Thymus (tissue), 11 donors: ENCODE data around the gene STPG1. TPM values are rescaled to one million over a fixed set of nuclear protein-coding genes. Genes with fewer than 3 reads are reported as not detected.

Source experiments
- DNase-seq, 9 donors: peaks; one replicate each; pipeline ENCODE4 v3.0.0-alpha.2; 2013; ENCODE audit warnings: low spot score in 9 of 9, low read depth in 6 of 9, missing footprints in 1 of 9
- H3K27ac ChIP-seq, 2 donors: one replicate each; pipeline ENCODE4 v1.5.1; 2013; ENCODE audit warnings: control low read depth in 1 of 2, low read depth in 1 of 2, low read length in 1 of 2, mild to moderate bottlenecking in 1 of 2, moderate library complexity in 1 of 2
- H3K27me3 ChIP-seq, 2 donors: one replicate each; pipeline ENCODE4 v1.5.1; 2013; ENCODE audit warnings: low read length in 1 of 2; ENCODE audit not compliant: control insufficient read depth in 2 of 2, insufficient read depth in 1 of 2
- H3K36me3 ChIP-seq, 2 donors: one replicate each; pipeline ENCODE4 v1.5.1; 2013; ENCODE audit warnings: low read length in 1 of 2, mild to moderate bottlenecking in 1 of 2, moderate library complexity in 1 of 2; ENCODE audit not compliant: control insufficient read depth in 2 of 2, insufficient read depth in 2 of 2
- H3K4me1 ChIP-seq, 2 donors: one replicate each; pipeline ENCODE4 v1.5.1; 2013; ENCODE audit warnings: low read length in 2 of 2; ENCODE audit not compliant: control insufficient read depth in 2 of 2, insufficient read depth in 2 of 2
- H3K4me3 ChIP-seq, 2 donors: one replicate each; pipeline ENCODE4 v1.5.1; 2013; ENCODE audit warnings: low read length in 2 of 2, control low read depth in 1 of 2, mild to moderate bottlenecking in 1 of 2
- H3K9me3 ChIP-seq, 2 donors: one replicate each; pipeline ENCODE4 v1.5.1; 2013; ENCODE audit warnings: low read length in 1 of 2, mild to moderate bottlenecking in 1 of 2; ENCODE audit not compliant: control insufficient read depth in 2 of 2, insufficient read depth in 1 of 2
- WGBS: extraction: QIAGEN DNeasy Blood & Tissue Kit; methylation state at CpG from one replicate; pipeline ENCODE4 v1.1.7; 2013; 5-methylcytosine and 5-hydroxymethylcytosine counted together
- polyA plus RNA-seq: library from polyadenylated mRNA; stranded (reverse); fragments of 200-250 nt; gene quantifications from one replicate; pipeline ENCODE4 v1.2.3, GENCODE V29; 2013
- total RNA-seq: library from RNA; stranded (reverse); fragments of 120-200 nt; gene quantifications from one replicate; pipeline ENCODE4 v1.2.4, GENCODE V29; 2013
- donor health status: healthy.

The STPG1 gene
- total and polyA plus RNA-seq, 2 donors, result 3.3 to 3.5 TPM

DNA sequence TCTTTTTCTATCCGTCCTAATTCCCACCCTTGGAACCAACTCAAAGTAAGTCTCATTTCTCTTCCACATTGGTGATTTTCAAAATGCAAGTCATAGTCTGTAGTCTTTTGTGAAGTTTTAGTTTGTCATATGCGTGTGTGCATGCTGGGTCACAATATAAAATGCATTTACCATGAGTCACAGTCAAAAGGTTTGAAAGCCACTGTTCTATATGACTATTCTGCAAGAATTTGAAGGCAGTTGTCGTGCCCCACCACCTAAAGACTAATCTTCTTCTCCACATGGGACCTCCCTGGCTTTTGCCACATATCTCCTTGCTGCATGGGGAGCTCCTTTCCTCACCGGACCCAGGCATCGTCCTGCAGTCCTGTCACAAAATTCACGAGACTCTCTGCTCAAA, 1.6 kb downstream of the STPG1 start:
- peaks cover 8 to 25% of the 10 kb centered on the region in 2 donors for H3K4me1 ChIP-seq
- H3K27me3 ChIP-seq, result no peaks in the 10 kb centered on the region
- H3K27ac ChIP-seq, result no peak overlapping the region
- H3K9me3 ChIP-seq, result peaks cover 0 to 7% of the 10 kb centered on the region in 2 donors
- H3K36me3 ChIP-seq, result peaks cover 0 to 2% of the 10 kb centered on the region in 2 donors
- WGBS, result 95% methylated on average over 6 of the region's 6 CpGs
- DNase-seq, result no peak
- no peak overlapping the region for H3K4me3 ChIP-seq

GRCh38 chr1:24410750-24411149, 2.8 kb downstream of the STPG1 start:
- no peak for DNase-seq
- no peak overlapping the region for H3K27ac ChIP-seq
- WGBS, result 99% methylated on average over 7 of the region's 7 CpGs

GRCh38 chr1:24409535-24409934, 4.0 kb downstream of the STPG1 start:
- no peaks in the 10 kb centered on the region for H3K27me3 ChIP-seq
- H3K27ac ChIP-seq, result no peak overlapping the region
- H3K4me1 ChIP-seq, result peaks cover 0 to 10% of the 10 kb centered on the region in 2 donors
- peaks cover 0 to 7% of the 10 kb centered on the region in 2 donors for H3K9me3 ChIP-seq
- H3K4me3 ChIP-seq, result no peak overlapping the region
- DNase-seq, result no peak
- H3K36me3 ChIP-seq, result peaks cover 0 to 2% of the 10 kb centered on the region in 2 donors
- WGBS, result 95% methylated on average over 3 of the region's 3 CpGs

More at GRCh38 chr1:24410750-24411149, 2.8 kb downstream of the STPG1 start:
- Histone ChIP-seq H3K9me3 (peaks cover 0 to 7% of the 10 kb centered on the region in 2 donors), H3K4me3 (no peak overlapping the region), H3K27me3 (no peaks in the 10 kb centered on the region), H3K4me1 (peaks cover 0 to 15% of the 10 kb centered on the region in 2 donors), H3K36me3 (peaks cover 0 to 2% of the 10 kb centered on the region in 2 donors)

- Histone ChIP-seq H3K4me3 (no peak overlapping the region), H3K27ac (no peak overlapping the region), H3K36me3 (peaks cover 0 to 2% of the 10 kb centered on the region in 2 donors), H3K4me1 (no peaks in the 10 kb centered on the region), H3K9me3 (peaks cover 0 to 7% of the 10 kb centered on the region in 2 donors), H3K27me3 (no peaks in the 10 kb centered on the region)
- 93% methylated on average over 1 of the region's 1 CpG for WGBS
- no peak for DNase-seq
These were observed 6.8 kb downstream of the STPG1 start for GRCh38 chr1:24406788-24407187.

DNA sequence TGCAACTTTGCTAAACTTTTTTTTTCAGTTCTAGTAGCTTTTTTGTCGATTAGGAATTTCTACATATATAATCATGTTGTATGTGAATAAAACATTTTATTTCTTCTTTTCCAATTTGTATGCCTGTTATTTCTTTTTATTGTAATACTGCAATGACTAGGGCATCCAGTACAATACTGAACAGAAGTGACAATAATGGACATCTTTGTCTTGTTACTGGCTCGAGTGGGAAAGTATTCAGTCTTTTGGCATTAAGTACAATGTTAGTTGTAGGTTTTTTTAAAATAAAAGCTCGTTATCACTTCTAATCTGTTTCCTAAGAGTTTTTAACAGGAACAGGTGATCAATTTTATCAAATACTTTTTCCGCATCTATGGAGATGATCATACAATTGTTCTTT, 9.8 kb downstream of the STPG1 start:
- DNase-seq, result no peak
- no peak overlapping the region for H3K27ac ChIP-seq
- no peaks in the 10 kb centered on the region for H3K27me3 ChIP-seq
- 99% methylated on average over 4 of the region's 4 CpGs for WGBS
- H3K9me3 ChIP-seq, result peaks cover 0 to 7% of the 10 kb centered on the region in 2 donors
- H3K4me1 ChIP-seq, result no peaks in the 10 kb centered on the region
- H3K36me3 ChIP-seq, result peaks cover 0 to 3% of the 10 kb centered on the region in 2 donors
- no peak overlapping the region for H3K4me3 ChIP-seq

GRCh38 chr1:24400065-24400464, 13.5 kb downstream of the STPG1 start:
- Histone ChIP-seq H3K27me3 (no peaks in the 10 kb centered on the region), H3K27ac (no peak overlapping the region), H3K9me3 (no peaks in the 10 kb centered on the region), H3K36me3 (peaks cover 0 to 3% of the 10 kb centered on the region in 2 donors), H3K4me1 (no peaks in the 10 kb centered on the region), H3K4me3 (no peak overlapping the region)
- no peak for DNase-seq
- 96% methylated on average over 1 of the region's 1 CpG for WGBS

DNA sequence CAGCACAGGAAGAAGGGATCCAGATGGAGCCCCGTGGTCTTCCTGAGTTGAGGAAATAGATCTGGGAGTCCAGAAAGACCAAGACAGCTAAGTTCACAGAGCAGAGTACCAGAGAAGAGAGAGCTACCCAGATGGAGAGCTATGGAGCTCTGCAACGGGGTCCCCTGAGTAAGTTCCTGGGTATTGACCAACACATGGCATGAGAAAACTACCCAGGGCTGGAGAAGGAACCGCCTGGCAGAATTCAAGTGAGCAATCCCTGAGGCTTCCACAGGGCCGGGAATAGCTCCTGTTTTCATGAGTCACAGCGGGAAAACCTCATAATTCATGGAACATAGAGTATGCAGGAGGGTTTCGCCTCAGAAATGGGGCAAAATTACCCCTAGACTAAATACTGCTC, 19.7 kb downstream of the STPG1 start:
- WGBS, result 85% methylated on average over 6 of the region's 6 CpGs
- H3K9me3 ChIP-seq, result no peaks in the 10 kb centered on the region
- peaks cover 0 to 28% of the 10 kb centered on the region in 2 donors for H3K4me1 ChIP-seq
- H3K27me3 ChIP-seq, result no peaks in the 10 kb centered on the region
- DNase-seq, result no peak
- H3K27ac ChIP-seq, result peak overlapping the region; percentile 43 to 85
- no peak overlapping the region for H3K4me3 ChIP-seq
- no peaks in the 10 kb centered on the region for H3K36me3 ChIP-seq

GRCh38 chr1:24392982-24393650, 20.5 kb downstream of the STPG1 start:
- WGBS, result 95% methylated on average over 4 of the region's 4 CpGs
- Histone ChIP-seq H3K4me1 (peaks cover 0 to 28% of the 10 kb centered on the region in 2 donors), H3K27ac (peak overlapping the region; percentile 83 to 85), H3K27me3 (no peaks in the 10 kb centered on the region), H3K4me3 (no peak overlapping the region), H3K36me3 (no peaks in the 10 kb centered on the region), H3K9me3 (no peaks in the 10 kb centered on the region)
- peak in 2 of 9 donors; percentile 43 to 71 for DNase-seq

DNA sequence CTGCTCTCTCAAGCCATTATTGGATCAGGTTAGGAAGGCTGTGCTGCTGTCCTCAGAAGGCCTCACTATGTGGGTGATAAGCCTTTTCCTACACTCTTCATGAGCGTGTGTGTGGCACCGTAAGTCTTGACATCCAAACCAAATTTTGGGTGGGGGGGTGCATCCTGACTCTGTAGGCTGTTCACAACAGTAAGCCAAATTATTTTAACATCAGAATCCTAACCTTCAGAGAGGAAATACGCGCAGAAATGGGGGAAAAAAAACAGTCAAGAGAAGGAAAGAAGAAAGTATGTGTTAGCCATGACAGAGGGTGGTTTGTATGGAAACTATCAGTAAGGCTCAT, 21.0 kb downstream of the STPG1 start:
- H3K4me1 ChIP-seq, result peaks cover 0 to 28% of the 10 kb centered on the region in 2 donors
- peak overlapping the region in 1 of 2 donors; percentile 85 for H3K27ac ChIP-seq
- DNase-seq, result no peak
- no peaks in the 10 kb centered on the region for H3K27me3 ChIP-seq
- no peaks in the 10 kb centered on the region for H3K36me3 ChIP-seq
- 92% methylated on average over 4 of the region's 4 CpGs for WGBS
- no peak overlapping the region for H3K4me3 ChIP-seq
- no peaks in the 10 kb centered on the region for H3K9me3 ChIP-seq
